ENCODE results near the gene CTSA.
A peak's percentile ranks its signal among the peaks of the same experiment; 100 is the strongest.

The CTSA gene

GRCh38 chr20:45890985-45891983 lies at the start of gene CTSA, which contains the start of gene NEURL2:
Gene CTSA (plus strand): TSS chr20:45891335. CDS start chr20:45891569, 234 bp downstream.
Gene NEURL2 (minus strand): TSS chr20:45891208. CDS start chr20:45890991, 217 bp downstream.
- DNase-seq = peak; percentile 88

GRCh38 chr20:45841407-45842129 lies 49.6 kb upstream of the CTSA start:
- DNase-seq = no peak

DNA sequence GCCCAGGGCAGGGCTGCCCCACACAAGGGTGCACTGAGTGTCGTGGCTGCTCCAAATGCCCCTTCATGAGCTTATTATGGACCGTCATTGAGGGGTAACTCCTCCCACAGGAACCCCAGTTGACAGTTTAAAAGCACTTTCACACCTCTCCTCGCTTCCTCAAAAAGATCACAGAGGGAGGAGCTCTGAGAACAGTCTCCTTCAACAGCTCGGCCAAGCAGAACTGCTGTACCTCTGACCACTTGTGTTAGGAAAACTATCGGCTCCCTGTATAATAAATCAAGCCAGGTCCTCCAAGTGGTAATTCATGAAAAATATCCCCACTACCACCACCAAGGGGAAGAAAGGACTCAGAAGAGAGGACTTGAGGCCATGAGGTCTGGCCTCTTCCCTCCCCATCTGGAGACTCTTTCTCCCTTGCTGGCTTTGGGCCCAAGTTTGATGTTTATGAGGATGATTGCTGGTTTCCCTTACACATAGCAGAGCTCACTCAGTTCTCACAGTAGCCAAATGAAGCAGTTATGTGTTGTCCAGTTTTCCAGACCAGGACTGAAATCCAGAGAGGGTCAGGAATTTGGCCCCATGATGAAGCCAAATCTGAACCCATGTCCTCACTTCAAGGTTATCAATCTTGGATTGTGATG lies 48.8 kb upstream of the CTSA start:
- DNase-seq = no peak

- no peak for DNase-seq
These were observed 47.6 kb upstream of the CTSA start for GRCh38 chr20:45843506-45843905.

DNA sequence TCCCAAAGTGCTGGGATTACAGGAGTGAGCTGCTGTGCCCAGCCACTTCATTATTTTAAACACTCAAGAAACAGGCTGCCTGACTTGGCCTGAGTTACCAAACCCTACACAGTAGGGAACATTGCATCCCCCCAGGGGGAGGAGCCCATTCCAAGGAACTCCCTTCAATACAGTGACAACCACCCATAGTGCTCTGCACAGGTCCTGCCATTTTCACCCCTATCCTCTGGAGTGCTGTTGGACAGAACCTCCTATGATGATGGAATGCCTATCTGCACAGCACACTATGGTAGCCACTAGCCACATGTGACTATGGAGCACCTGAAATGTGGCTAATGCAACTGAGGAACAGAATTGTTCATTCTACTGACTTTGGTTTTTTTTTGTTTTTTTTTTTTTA lies 45.7 kb upstream of the CTSA start:
- no peak for DNase-seq

DNA sequence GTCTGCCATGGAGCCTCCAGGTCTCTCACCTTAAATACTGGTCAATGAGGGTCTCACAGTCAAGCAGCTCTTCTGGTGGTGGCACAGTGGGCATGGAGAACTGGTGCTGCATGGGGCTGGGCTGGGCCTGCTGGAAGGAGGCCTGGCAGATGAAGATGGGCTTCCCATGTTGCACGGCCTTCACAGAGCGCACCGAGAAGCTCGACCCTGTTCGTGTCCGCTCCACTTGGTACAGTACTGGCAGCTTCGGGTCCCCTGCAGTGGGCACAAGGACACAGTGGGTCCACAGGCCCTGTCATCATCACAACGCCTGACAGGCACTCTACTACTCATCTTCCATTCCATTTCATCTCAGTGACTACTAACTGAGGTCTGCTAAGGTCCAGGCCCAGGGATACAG lies 42.7 kb upstream of the CTSA start:
- no peak for DNase-seq

- no peak for DNase-seq
These were observed 42.1 kb upstream of the CTSA start for GRCh38 chr20:45848969-45849582.

GRCh38 chr20:45850238-45850637 lies 40.9 kb upstream of the CTSA start:
- DNase-seq = no peak

DNA sequence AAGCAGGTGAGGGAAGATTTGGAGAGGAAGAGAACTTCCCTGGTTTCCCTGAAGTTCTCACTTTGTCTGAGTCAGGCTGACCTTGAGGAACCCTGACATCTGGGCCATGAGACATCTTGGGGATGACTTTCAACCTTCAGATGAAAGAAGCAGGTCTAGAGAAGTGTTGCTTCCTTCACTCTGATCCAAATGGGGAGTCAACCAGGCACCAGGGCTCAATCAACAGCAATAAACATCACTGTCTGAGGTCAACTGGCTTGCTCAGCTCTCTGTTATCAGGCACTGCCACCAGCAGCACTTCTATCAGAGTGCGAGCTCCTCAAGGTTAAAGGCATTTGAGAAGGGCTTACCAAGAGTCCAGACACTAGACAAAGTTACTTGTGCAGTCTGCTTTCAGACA lies 40.2 kb upstream of the CTSA start:
- no peak for DNase-seq

DNA sequence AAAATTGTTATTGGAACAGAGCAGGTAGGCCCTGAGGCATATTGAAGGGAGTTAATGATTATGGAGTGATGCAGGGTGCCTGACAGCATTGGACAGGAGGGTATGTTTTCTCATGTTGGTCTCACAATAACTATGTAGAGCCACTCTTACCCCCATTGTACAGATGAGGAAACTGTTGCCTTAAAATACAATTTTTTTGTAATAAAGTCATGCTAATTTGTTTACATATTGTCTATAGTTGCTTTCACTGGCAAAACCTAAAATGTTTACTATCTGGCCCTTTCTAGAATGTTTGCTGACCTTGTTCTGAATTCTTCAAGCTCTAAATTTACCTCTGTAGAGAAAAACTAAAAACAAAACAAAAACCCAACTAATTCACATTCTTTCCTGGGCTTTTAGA lies 39.6 kb upstream of the CTSA start:
- no peak for DNase-seq

DNA sequence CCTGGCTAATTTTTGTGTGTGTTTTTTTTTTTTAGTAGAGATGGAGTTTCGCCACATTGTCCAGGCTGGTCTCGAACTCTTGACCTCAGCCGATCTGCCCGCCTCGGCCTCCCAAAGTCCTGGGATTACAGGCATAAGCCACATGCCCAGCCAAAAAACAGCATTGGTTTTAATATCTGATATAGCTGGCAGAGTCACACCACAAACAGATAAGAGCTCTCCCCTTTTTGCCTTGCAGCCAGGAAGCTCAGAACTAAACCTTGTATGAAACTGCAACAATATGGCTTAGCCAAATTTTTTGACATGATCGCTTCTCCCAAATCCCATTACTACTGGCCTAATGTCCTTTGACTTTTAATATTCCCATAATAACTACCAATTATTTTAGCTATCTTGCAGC lies 38.8 kb upstream of the CTSA start:
- DNase-seq = no peak

DNA sequence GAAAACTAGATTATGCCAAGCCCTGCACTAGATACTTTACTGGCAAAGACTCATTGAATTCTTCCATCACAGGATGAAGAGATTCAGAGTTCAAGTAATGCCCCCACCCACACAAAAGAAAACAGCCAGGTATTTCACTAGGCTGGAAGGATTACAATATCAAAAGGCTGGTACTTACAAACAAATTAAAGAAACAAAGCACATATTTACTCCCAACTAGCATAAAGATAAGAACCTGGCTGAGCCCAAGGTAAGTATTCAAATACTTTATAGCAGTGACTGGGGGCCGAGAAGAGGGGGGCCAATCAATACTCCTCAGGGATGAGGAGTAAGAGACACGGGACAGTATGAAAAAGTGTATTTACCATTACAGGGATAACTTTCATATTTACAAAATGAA lies 37.7 kb upstream of the CTSA start:
- no peak for DNase-seq

- peak; percentile 82 for DNase-seq
These were observed 33.8 kb upstream of the CTSA start, which contains the start of the genes ACOT8 and ZSWIM3 for GRCh38 chr20:45857114-45857881. Gene ACOT8 (minus strand): TSS chr20:45857392. CDS start chr20:45857315, 77 bp downstream. Gene ZSWIM3 (plus strand): TSS chr20:45857614. CDS start chr20:45857826, 212 bp downstream.

DNA sequence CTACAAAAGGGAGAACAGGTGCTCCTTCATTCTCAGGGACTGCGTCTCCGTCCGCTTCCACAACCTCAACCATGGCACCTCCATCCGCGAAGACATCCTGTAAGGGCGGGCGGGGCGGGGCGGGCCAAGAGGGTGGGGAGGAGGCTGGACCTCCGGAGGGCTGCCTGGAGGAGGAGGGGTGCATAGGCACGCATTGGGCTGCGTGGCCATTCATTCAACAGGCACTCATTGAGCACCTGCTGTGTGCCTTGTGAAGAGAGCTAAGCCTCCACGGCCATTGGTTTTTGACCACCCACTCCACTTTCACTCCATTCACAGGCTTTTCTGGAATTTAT lies 33.3 kb upstream of the CTSA start:
- DNase-seq = no peak

GRCh38 chr20:45859916-45860315 lies 31.2 kb upstream of the CTSA start:
- DNase-seq = no peak

- DNase-seq = no peak
These were observed 30.4 kb upstream of the CTSA start for GRCh38 chr20:45860560-45861220.

DNA sequence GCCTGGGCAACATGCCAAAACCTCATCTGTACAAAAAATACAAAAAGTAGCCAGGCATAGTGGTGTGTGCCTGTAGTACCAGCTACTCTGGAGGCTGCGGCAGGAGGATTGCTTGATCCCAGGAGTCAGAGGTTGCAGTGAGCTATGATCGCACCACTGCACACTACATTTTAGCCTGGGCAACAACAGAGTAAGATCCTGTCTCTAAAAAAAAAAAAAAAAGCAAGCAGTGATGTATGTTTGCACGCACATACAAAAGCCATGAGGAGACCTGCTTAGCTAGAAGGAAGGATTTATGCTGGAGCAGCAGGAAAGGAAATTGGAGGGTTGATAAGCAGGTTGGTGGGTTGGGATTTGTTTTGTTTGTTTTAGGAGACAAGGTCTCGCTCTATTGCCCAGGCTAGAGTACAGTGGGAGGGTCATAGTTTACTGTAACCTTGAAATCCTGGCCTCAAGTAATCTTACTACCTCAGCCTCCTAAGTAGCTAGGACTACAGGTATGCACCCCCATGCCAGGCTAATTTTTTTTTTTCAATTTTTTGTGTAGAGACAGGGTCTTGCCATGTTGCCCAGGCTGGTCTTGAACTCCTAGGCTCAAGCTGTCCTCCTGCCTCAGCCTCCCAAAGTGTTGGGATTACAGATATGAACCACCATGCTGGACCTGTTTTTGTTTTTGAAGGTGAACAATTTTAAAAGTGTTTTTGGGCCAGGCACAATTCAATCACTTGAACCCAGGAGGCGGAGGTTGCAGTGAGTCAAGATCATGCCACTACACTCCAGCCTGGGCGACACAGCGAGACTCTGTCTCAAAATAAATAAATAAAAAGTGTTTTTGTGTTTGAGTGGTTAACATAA lies 29.7 kb upstream of the CTSA start:
- no peak for DNase-seq

DNA sequence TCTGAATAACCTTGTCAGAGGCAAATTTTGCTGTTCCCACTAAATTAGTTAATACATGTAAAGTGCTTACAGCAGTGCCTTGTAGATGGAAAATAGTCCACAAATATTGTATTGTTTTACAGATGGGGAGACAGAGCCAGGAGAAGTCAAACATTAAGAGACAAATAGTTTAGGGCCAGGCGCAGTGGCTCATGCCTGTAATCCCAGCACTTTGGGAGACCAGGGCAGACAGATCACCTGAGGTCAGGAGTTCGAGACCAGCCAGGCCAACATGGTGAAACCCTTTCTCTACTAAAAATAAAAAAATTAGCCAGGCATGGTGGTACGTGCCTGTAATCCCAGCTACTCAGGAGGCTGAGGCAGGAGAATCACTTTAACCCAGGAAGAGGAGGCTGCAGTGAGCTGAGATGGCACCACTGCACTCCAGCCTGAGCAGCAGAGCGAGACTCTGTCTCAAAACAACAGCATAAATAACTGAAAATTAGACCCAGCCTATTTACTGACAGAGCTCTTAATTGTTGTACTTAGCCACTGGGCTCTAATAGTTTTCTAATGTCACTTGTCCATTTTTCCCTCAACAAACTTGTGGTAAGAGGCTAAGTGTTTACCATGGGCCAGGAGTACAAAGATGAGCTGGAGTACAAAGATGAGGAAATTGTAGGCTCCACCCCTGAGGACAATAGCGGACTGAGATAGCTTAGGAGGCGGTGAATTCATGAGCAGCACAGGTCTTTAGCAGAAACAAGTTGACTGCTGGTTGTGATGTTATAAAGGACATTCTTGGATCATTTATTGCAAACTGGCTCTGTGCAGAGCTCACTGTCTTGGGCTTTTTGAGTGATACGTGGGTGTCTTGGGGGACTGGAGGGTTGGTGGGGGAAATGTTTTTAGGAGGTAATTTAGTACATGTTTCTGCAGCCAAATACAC lies 27.3 kb upstream of the CTSA start:
- DNase-seq = no peak

DNA sequence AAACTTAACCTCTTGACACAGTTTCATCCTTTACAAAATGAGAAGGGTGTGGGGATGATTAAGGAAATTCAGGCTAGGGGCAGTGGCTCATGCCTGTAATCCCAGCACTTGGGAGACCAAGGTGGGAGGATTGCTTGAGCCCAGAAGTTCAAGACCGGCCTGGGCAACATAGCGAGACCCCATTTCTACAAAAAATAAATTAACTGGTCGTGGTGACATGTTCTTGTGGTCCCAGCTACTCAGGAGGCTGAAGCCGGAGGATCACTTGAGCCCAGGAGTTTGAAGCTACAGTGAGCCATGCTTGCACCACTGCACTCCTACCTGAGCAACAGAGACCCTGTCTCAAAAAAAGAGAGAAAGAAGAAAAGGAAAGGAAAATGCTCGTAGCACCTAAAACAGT lies 24.7 kb upstream of the CTSA start:
- no peak for DNase-seq
